Measurements from ENCODE around the gene PGC.

The PGC gene

GRCh38 chr6:41733360-41733706, 13.9 kb downstream of the PGC start:
- no peaks in the 10 kb centered on the region for H3K36me3 ChIP-seq
- peak overlapping the region; percentile 81 to 85 for H3K4me3 ChIP-seq
- intact Hi-C loops (cut with DNase I; ENCODE audit: low total_unique reads) = no loop called here
- H3K27me3 ChIP-seq = no peaks in the 10 kb centered on the region
- no peak for DNase-seq
- no peak for TF ChIP-seq CTCF (IDR thresholded peaks at IDR 0.05)
- no peaks in the 10 kb centered on the region for H3K9me3 ChIP-seq
- H3K27ac ChIP-seq = peak overlapping the region; percentile 94
- peaks cover 6 to 55% (median 17%) of the 10 kb centered on the region in 4 donors for H3K4me1 ChIP-seq

- intact Hi-C loops (cut with DNase I; ENCODE audit: low total_unique reads) = no loop called here
- H3K27me3 ChIP-seq = no peaks in the 10 kb centered on the region
- no peaks in the 10 kb centered on the region for H3K9me3 ChIP-seq
- H3K27ac ChIP-seq = peak overlapping the region; percentile 94
- H3K4me1 ChIP-seq = peaks cover 6 to 61% (median 17%) of the 10 kb centered on the region in 4 donors
- no peak for TF ChIP-seq CTCF (IDR thresholded peaks at IDR 0.05)
- DNase-seq = no peak
- no peaks in the 10 kb centered on the region for H3K36me3 ChIP-seq
- H3K4me3 ChIP-seq = peak overlapping the region; percentile 81 to 85
These were observed 14.4 kb downstream of the PGC start for GRCh38 chr6:41732591-41733359.

- Histone ChIP-seq H3K4me1 (peaks cover 6 to 65% (median 17%) of the 10 kb centered on the region in 4 donors), H3K9me3 (no peaks in the 10 kb centered on the region), H3K27ac (no peak overlapping the region), H3K4me3 (no peak overlapping the region), H3K27me3 (no peaks in the 10 kb centered on the region), H3K36me3 (no peaks in the 10 kb centered on the region)
- TF ChIP-seq CTCF (IDR thresholded peaks at IDR 0.05) = no peak
- intact Hi-C loops (cut with DNase I; ENCODE audit: low total_unique reads) = no loop called here
- DNase-seq = no peak
These were observed 15.0 kb downstream of the PGC start for GRCh38 chr6:41732149-41732548.

GRCh38 chr6:41731561-41732086, 15.6 kb downstream of the PGC start:
- H3K27me3 ChIP-seq = no peaks in the 10 kb centered on the region

More at GRCh38 chr6:41731561-41732086, 15.6 kb downstream of the PGC start:
- Histone ChIP-seq H3K4me1 (peaks cover 6 to 65% (median 17%) of the 10 kb centered on the region in 4 donors), H3K27ac (no peak overlapping the region), H3K4me3 (no peak overlapping the region), H3K9me3 (no peaks in the 10 kb centered on the region), H3K36me3 (no peaks in the 10 kb centered on the region)
- intact Hi-C loops (cut with DNase I; ENCODE audit: low total_unique reads) = no loop called here
- no peak for TF ChIP-seq CTCF (IDR thresholded peaks at IDR 0.05)
- DNase-seq = no peak
